Transverse colon (tissue), 4 donors: ENCODE data around the gene ARHGEF10L.

Source experiments
- POLR2A ChIP-seq: fragments of 450-650 bp; IDR thresholded peaks from one replicate; pipeline ENCODE4 v1.6.1; 2016; ENCODE audit warnings: antibody characterized with exemption, mild to moderate bottlenecking, moderate library complexity
- POLR2AphosphoS5 ChIP-seq, 3 donors: sonication (generic); formaldehyde crosslinking; IDR thresholded peaks; one replicate each; pipeline ENCODE4 v1.6.1; 2016; ENCODE audit warnings: antibody characterized with exemption in 3 of 3
- TF ChIP-seq, protein P1 (sequence below), 5 experiments: fragments of 200-600 bp in 3 of 5; fragments of 450-650 bp in 2 of 5; sonication (generic) in 3 of 5; IDR thresholded peaks; 1 replicate in 2 of 5; 2 replicates in 3 of 5; pipeline ENCODE4 v1.5.1; 2016 to 2017; ENCODE audit warnings: antibody characterized with exemption in 5 of 5, inconsistent platforms in 3 of 5, mild to moderate bottlenecking in 2 of 5, moderate library complexity in 1 of 5

DNA sequence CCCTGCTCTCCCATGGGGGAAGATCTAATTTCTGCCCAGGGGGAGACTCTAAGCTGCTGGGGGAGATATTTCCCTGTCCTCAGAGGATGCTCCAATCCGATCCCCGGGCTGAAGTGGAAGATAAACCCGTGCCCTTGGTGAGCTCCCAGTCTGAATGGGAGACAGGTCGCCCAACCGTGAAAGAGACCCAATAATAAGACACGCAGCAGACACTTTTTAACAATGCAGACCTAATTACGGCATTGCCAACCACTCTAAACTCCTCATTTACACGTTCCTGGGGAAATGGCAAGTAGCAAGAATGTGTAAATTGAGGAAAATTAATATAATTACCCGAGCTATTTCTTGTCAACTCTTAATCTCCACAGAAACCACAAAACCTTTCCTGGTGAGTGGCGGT is 166.9 kb downstream of the ARHGEF10L start:
- TF ChIP-seq, protein P1, sequence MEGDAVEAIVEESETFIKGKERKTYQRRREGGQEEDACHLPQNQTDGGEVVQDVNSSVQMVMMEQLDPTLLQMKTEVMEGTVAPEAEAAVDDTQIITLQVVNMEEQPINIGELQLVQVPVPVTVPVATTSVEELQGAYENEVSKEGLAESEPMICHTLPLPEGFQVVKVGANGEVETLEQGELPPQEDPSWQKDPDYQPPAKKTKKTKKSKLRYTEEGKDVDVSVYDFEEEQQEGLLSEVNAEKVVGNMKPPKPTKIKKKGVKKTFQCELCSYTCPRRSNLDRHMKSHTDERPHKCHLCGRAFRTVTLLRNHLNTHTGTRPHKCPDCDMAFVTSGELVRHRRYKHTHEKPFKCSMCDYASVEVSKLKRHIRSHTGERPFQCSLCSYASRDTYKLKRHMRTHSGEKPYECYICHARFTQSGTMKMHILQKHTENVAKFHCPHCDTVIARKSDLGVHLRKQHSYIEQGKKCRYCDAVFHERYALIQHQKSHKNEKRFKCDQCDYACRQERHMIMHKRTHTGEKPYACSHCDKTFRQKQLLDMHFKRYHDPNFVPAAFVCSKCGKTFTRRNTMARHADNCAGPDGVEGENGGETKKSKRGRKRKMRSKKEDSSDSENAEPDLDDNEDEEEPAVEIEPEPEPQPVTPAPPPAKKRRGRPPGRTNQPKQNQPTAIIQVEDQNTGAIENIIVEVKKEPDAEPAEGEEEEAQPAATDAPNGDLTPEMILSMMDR (IDR thresholded peaks at IDR 0.05), result no peak
- TF ChIP-seq POLR2AphosphoS5 (IDR thresholded peaks at IDR 0.05) (no peak), POLR2A (no peak)
